Astrocyte (in vitro differentiated cells and primary cell): ENCODE measurements around the gene DUSP2. TPM values are rescaled to one million over a fixed set of nuclear protein-coding genes. Genes with fewer than 3 reads are reported as not detected.

Experiments used
- DNase-seq: peaks from one replicate; pipeline ENCODE4 v3.0.0-alpha.2; 2010; ENCODE audit warnings: low read depth
- FAIRE-seq: peaks from 2 replicates; lab custom pipeline; 2011; peaks lifted over from hg19 to GRCh38; lab: Jason Lieb, UNC
- H2AFZ ChIP-seq: 2 replicates; pipeline ENCODE4 v1.6.0; 2012; ENCODE audit warnings: low read depth, low read length, inconsistent platforms
- H3K27ac ChIP-seq: 2 replicates; pipeline ENCODE4 v1.5.1; 2011; ENCODE audit warnings: low read depth, low read length, inconsistent platforms
- H3K27me3 ChIP-seq: 2 replicates; pipeline ENCODE4 v1.6.0; 2011; ENCODE audit warnings: low read length, inconsistent platforms; ENCODE audit not compliant: insufficient read depth
- H3K36me3 ChIP-seq: 2 replicates; pipeline ENCODE4 v1.5.1; 2011; ENCODE audit warnings: low read length, inconsistent platforms; ENCODE audit not compliant: insufficient read depth
- H3K4me1 ChIP-seq: 2 replicates; pipeline ENCODE4 v1.5.1; 2011; ENCODE audit warnings: low read length, inconsistent platforms; ENCODE audit not compliant: insufficient read depth
- H3K4me2 ChIP-seq: 2 replicates; pipeline ENCODE4 v1.6.0; 2012; ENCODE audit warnings: low read length, inconsistent platforms
- H3K4me3 ChIP-seq: 2 replicates; pipeline ENCODE4 v1.5.1; 2011; ENCODE audit warnings: low read depth, mild to moderate bottlenecking, low read length, inconsistent platforms; ENCODE audit not compliant: insufficient read depth
- H3K79me2 ChIP-seq: 2 replicates; pipeline ENCODE4 v1.6.0; 2012; ENCODE audit warnings: mild to moderate bottlenecking, low read length, inconsistent platforms; ENCODE audit not compliant: insufficient read depth
- H3K9ac ChIP-seq: 2 replicates; pipeline ENCODE4 v1.6.0; 2012; ENCODE audit warnings: mild to moderate bottlenecking, low read length, inconsistent platforms
- H3K9me3 ChIP-seq: 2 replicates; pipeline ENCODE4 v1.5.1; 2012; ENCODE audit warnings: low read depth, mild to moderate bottlenecking, low read length, inconsistent platforms; ENCODE audit not compliant: insufficient read depth
- H4K20me1 ChIP-seq: 2 replicates; pipeline ENCODE4 v1.6.0; 2012; ENCODE audit warnings: low read length, inconsistent platforms; ENCODE audit not compliant: insufficient read depth
- H3K27ac Mint-ChIP-seq: one replicate; pipeline ENCODE4 v1.8.0; 2021; ENCODE audit warnings: mild to moderate bottlenecking, mixed read lengths; ENCODE audit not compliant: unreplicated experiment
- H3K27me3 Mint-ChIP-seq: one replicate; pipeline ENCODE4 v1.8.0; 2021; ENCODE audit warnings: low read depth, mixed read lengths; ENCODE audit not compliant: unreplicated experiment
- H3K36me3 Mint-ChIP-seq: one replicate; pipeline ENCODE4 v1.8.0; 2021; ENCODE audit warnings: low read depth, mixed read lengths; ENCODE audit not compliant: unreplicated experiment
- H3K4me1 Mint-ChIP-seq: one replicate; pipeline ENCODE4 v1.8.0; 2021; ENCODE audit warnings: low read depth, mixed read lengths; ENCODE audit not compliant: unreplicated experiment
- H3K4me3 Mint-ChIP-seq: one replicate; pipeline ENCODE4 v1.8.0; 2021; ENCODE audit warnings: mild to moderate bottlenecking, moderate library complexity, mixed read lengths; ENCODE audit not compliant: unreplicated experiment
- H3K9me3 Mint-ChIP-seq: one replicate; pipeline ENCODE4 v1.8.0; 2021; ENCODE audit warnings: mild to moderate bottlenecking, mixed read lengths; ENCODE audit not compliant: unreplicated experiment
- CTCF ChIP-seq: IDR thresholded peaks from 2 replicates; pipeline ENCODE4 v1.5.1; 2011; ENCODE audit warnings: low read depth, mild to moderate bottlenecking, inconsistent platforms, low read length, moderate library complexity; ENCODE audit not compliant: insufficient read depth
- EZH2 ChIP-seq: IDR thresholded peaks from 2 replicates; pipeline ENCODE4 v1.6.1; 2012; ENCODE audit warnings: mild to moderate bottlenecking, low read length, inconsistent platforms; ENCODE audit not compliant: insufficient read depth
- total RNA-seq: library from RNA; stranded (reverse); gene quantifications from 2 replicates; pipeline ENCODE4 v1.2.1, GENCODE V29; 2021

The DUSP2 gene
- total RNA-seq, 1 donor from 2014 or later: 0.95 TPM

GRCh38 chr2:96104487-96104861 lies 40.8 kb downstream of the DUSP2 start:
- Histone ChIP-seq H3K27ac (no peak overlapping the region), H3K4me3 (no peak overlapping the region), H2AFZ (no peak overlapping the region), H3K79me2 (no peaks in the 10 kb centered on the region), H3K4me2 (no peak overlapping the region), H3K36me3 (no peaks in the 10 kb centered on the region), H3K9ac (no peak overlapping the region), H3K27me3 (peaks cover 2% of the 10 kb centered on the region), H4K20me1 (no peaks in the 10 kb centered on the region), H3K4me1 (peaks cover 3% of the 10 kb centered on the region), H3K9me3 (peaks cover 13% of the 10 kb centered on the region)
- H3K9me3 Mint-ChIP-seq: peaks cover 10% of the 10 kb centered on the region
- DNase-seq: no peak
- peaks cover 5% of the 10 kb centered on the region for H3K4me1 Mint-ChIP-seq
- H3K27ac Mint-ChIP-seq: no peak overlapping the region
- peaks cover 2% of the 10 kb centered on the region for H3K36me3 Mint-ChIP-seq
- no peak overlapping the region for H3K4me3 Mint-ChIP-seq
- no peak for FAIRE-seq
- peaks cover 9% of the 10 kb centered on the region for H3K27me3 Mint-ChIP-seq
- TF ChIP-seq EZH2 (no peak), CTCF (no peak)

- Histone ChIP-seq H3K79me2 (no peaks in the 10 kb centered on the region), H4K20me1 (no peaks in the 10 kb centered on the region), H3K4me3 (no peak overlapping the region), H3K9ac (no peak overlapping the region), H3K4me2 (no peak overlapping the region), H3K27ac (no peak overlapping the region), H3K27me3 (peaks cover 2% of the 10 kb centered on the region), H3K36me3 (no peaks in the 10 kb centered on the region), H3K9me3 (peaks cover 13% of the 10 kb centered on the region), H2AFZ (no peak overlapping the region), H3K4me1 (peaks cover 3% of the 10 kb centered on the region)
- FAIRE-seq: no peak
- H3K27me3 Mint-ChIP-seq: peaks cover 11% of the 10 kb centered on the region
- H3K36me3 Mint-ChIP-seq: peaks cover 2% of the 10 kb centered on the region
- H3K9me3 Mint-ChIP-seq: peaks cover 10% of the 10 kb centered on the region
- H3K4me1 Mint-ChIP-seq: peaks cover 5% of the 10 kb centered on the region
- TF ChIP-seq CTCF: no peak
- no peak for TF ChIP-seq EZH2
- H3K27ac Mint-ChIP-seq: no peak overlapping the region
- no peak overlapping the region for H3K4me3 Mint-ChIP-seq
- DNase-seq: no peak
Measured at GRCh38 chr2:96103761-96104486, 41.3 kb downstream of the DUSP2 start.

GRCh38 chr2:96103187-96103601 lies 42.0 kb downstream of the DUSP2 start:
- H3K36me3 Mint-ChIP-seq: peaks cover 2% of the 10 kb centered on the region
- H3K4me1 ChIP-seq: peaks cover 3% of the 10 kb centered on the region
- no peak overlapping the region for H2AFZ ChIP-seq
- peaks cover 13% of the 10 kb centered on the region for H3K9me3 ChIP-seq
- H4K20me1 ChIP-seq: no peaks in the 10 kb centered on the region
- H3K27ac Mint-ChIP-seq: no peak overlapping the region
- H3K4me2 ChIP-seq: no peak overlapping the region
- no peak for FAIRE-seq
- no peaks in the 10 kb centered on the region for H3K4me1 Mint-ChIP-seq
- H3K27ac ChIP-seq: no peak overlapping the region
- H3K9me3 Mint-ChIP-seq: peaks cover 10% of the 10 kb centered on the region
- no peak for DNase-seq
- H3K4me3 ChIP-seq: no peak overlapping the region
- TF ChIP-seq CTCF (no peak), EZH2 (no peak)
- H3K27me3 ChIP-seq: no peaks in the 10 kb centered on the region
- H3K36me3 ChIP-seq: no peaks in the 10 kb centered on the region
- H3K9ac ChIP-seq: no peak overlapping the region
- H3K79me2 ChIP-seq: no peaks in the 10 kb centered on the region
- H3K27me3 Mint-ChIP-seq: peaks cover 13% of the 10 kb centered on the region
- no peak overlapping the region for H3K4me3 Mint-ChIP-seq
